Kidney (tissue), 2 donors: ENCODE measurements around the gene SHROOM4. TPM values are rescaled to one million over a fixed set of nuclear protein-coding genes. Genes with fewer than 3 reads are reported as not detected.

Experiments
- polyA plus RNA-seq: library from polyadenylated mRNA; stranded (reverse); fragments of 350-450 nt; fragmentation: Illumina TruSeq; extraction: RNeasy Lipid Tissue Mini Kit (QIAGEN cat#74804); gene quantifications from one replicate; pipeline ENCODE4 v1.2.3, GENCODE V29; 2014; ENCODE audit warnings: low read depth, low replicate concordance; ENCODE audit not compliant: insufficient read depth
- total RNA-seq: library from RNA; stranded (reverse); fragmentation: NEBNext Ultra II Directional; extraction: Animal tissue kit (Norgen Biotek cat#: 25700); gene quantifications from one replicate; pipeline ENCODE4 v1.2.1, GENCODE V29; 2021
- donor health status: DM: yes; HTN: yes; CAD: no.

The SHROOM4 gene
- total and polyA plus RNA-seq, 2 donors from 2014 or later = 5.7 to 21.8 TPM

Other genes starting within 250 kb of the SHROOM4 start
- not detected for gene BMP15, start 96.5 kb upstream of the SHROOM4 start, total RNA-seq
- not detected for gene BMP15, start 96.5 kb upstream of the SHROOM4 start, polyA plus RNA-seq